Adrenal gland (tissue), 5 donors: Measurements from ENCODE around the gene RAD51B.

Experiments used
- POLR2A ChIP-seq, 2 donors: fragments of 450-650 bp; IDR thresholded peaks; one replicate each; pipeline ENCODE4 v1.6.1; 2017; ENCODE audit warnings: antibody characterized with exemption in 2 of 2, mild to moderate bottlenecking in 2 of 2, moderate library complexity in 1 of 2
- TF ChIP-seq, protein P1 (sequence below), 6 experiments: fragments of 450-650 bp in 4 of 6; fragments of 200-600 bp in 2 of 6; sonication (generic) in 1 of 6; IDR thresholded peaks; 1 replicate in 5 of 6; 2 replicates in 1 of 6; pipeline versions ENCODE4 v1.5.1 to v1.8.0; 2016 to 2021; ENCODE audit warnings: antibody characterized with exemption in 6 of 6, mild to moderate bottlenecking in 2 of 6, moderate library complexity in 1 of 6
- donor health status: DM: no; HTN: no; CAD: no.

DNA sequence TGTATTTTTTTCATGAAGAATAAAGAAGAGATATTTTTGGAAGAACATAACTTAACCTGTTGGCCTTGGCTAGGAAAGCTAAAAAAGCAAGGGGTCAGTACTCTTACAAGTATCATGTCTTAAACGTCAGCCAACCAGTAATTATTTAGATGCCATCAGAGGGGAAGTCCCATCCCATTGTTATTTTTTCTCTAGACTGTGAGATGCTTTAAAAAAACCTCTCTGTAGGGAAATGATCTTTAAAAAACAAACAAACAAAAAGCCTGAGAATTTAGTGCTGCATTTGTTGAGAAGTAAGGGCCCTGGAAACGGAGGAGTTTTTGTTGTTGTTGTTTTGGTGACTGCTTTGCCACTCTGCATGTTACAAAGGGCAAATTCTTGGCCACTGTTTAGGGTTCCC, 499.2 kb downstream of the RAD51B start:
- TF ChIP-seq, protein P1, sequence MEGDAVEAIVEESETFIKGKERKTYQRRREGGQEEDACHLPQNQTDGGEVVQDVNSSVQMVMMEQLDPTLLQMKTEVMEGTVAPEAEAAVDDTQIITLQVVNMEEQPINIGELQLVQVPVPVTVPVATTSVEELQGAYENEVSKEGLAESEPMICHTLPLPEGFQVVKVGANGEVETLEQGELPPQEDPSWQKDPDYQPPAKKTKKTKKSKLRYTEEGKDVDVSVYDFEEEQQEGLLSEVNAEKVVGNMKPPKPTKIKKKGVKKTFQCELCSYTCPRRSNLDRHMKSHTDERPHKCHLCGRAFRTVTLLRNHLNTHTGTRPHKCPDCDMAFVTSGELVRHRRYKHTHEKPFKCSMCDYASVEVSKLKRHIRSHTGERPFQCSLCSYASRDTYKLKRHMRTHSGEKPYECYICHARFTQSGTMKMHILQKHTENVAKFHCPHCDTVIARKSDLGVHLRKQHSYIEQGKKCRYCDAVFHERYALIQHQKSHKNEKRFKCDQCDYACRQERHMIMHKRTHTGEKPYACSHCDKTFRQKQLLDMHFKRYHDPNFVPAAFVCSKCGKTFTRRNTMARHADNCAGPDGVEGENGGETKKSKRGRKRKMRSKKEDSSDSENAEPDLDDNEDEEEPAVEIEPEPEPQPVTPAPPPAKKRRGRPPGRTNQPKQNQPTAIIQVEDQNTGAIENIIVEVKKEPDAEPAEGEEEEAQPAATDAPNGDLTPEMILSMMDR (IDR thresholded peaks at IDR 0.05) = no peak
- no peak for TF ChIP-seq POLR2A (IDR thresholded peaks at IDR 0.05)
